ENCODE measurements around the gene MATN4.

MATN4 gene

DNA sequence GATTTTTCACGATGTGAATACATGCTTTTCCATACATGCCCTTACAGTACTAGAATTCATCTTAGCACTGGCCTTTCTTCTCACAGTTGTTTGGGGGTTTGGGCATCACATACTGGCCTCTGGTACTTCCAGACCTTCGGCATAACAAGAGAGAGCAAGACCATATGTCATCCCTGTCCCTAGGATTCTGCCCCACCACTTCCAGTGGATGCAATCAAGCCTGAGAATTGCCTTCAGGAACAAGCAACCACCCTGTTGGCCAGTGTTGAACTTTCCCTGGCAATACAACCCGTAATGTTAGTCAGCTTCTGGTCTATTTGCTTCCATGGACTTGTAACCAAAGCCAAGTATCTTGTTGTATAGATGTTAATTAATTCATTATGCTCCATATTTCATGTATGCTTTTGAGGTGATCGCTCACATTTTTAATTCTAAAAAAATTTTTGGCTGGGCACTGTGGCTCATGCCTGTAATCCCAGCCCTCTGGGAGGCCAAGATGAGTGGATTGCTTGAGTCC, 38.3 kb downstream of the MATN4 start:
- no peaks in the 10 kb centered on the region for H4K20me1 ChIP-seq (ENCODE audit: insufficient read depth)
- H3K9ac ChIP-seq, result no peak overlapping the region
- TF ChIP-seq, protein P1, sequence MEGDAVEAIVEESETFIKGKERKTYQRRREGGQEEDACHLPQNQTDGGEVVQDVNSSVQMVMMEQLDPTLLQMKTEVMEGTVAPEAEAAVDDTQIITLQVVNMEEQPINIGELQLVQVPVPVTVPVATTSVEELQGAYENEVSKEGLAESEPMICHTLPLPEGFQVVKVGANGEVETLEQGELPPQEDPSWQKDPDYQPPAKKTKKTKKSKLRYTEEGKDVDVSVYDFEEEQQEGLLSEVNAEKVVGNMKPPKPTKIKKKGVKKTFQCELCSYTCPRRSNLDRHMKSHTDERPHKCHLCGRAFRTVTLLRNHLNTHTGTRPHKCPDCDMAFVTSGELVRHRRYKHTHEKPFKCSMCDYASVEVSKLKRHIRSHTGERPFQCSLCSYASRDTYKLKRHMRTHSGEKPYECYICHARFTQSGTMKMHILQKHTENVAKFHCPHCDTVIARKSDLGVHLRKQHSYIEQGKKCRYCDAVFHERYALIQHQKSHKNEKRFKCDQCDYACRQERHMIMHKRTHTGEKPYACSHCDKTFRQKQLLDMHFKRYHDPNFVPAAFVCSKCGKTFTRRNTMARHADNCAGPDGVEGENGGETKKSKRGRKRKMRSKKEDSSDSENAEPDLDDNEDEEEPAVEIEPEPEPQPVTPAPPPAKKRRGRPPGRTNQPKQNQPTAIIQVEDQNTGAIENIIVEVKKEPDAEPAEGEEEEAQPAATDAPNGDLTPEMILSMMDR (conservative IDR thresholded peaks at IDR 0.05; ENCODE audit: low read depth, low read length), result no peak
- H3K4me1 ChIP-seq (ENCODE audit: low read depth, poor library complexity, severe bottlenecking), result no peaks in the 10 kb centered on the region
- no peak overlapping the region for H3K4me2 ChIP-seq
- no peak overlapping the region for H2AFZ ChIP-seq (ENCODE audit: low read depth)
- H3K27ac ChIP-seq, result no peak overlapping the region
- no peaks in the 10 kb centered on the region for H3K27me3 ChIP-seq (ENCODE audit: insufficient read depth, low read depth)
- H3K36me3 ChIP-seq (ENCODE audit: insufficient read depth), result no peaks in the 10 kb centered on the region
- H3K4me3 ChIP-seq (IDR thresholded peaks at IDR 0.05; ENCODE audit: insufficient read depth, low read depth, low read length), result no peak overlapping the region
- no peaks in the 10 kb centered on the region for H3K79me2 ChIP-seq (ENCODE audit: insufficient read depth, low read depth)

GRCh38 chr20:45269056-45269455, 39.0 kb downstream of the MATN4 start:
- H3K79me2 ChIP-seq (ENCODE audit: insufficient read depth, low read depth), result no peaks in the 10 kb centered on the region
- H3K36me3 ChIP-seq (ENCODE audit: insufficient read depth), result no peaks in the 10 kb centered on the region
- no peak overlapping the region for H2AFZ ChIP-seq (ENCODE audit: low read depth)
- H3K4me1 ChIP-seq (ENCODE audit: low read depth, poor library complexity, severe bottlenecking), result no peaks in the 10 kb centered on the region
- H3K9ac ChIP-seq, result no peak overlapping the region
- no peak overlapping the region for H3K4me2 ChIP-seq
- no peaks in the 10 kb centered on the region for H3K27me3 ChIP-seq (ENCODE audit: insufficient read depth, low read depth)
- TF ChIP-seq, protein P1 (conservative IDR thresholded peaks at IDR 0.05; ENCODE audit: low read depth, low read length), result no peak
- no peak overlapping the region for H3K4me3 ChIP-seq (IDR thresholded peaks at IDR 0.05; ENCODE audit: insufficient read depth, low read depth, low read length)
- H3K27ac ChIP-seq, result no peak overlapping the region
- H4K20me1 ChIP-seq (ENCODE audit: insufficient read depth), result no peaks in the 10 kb centered on the region

DNA sequence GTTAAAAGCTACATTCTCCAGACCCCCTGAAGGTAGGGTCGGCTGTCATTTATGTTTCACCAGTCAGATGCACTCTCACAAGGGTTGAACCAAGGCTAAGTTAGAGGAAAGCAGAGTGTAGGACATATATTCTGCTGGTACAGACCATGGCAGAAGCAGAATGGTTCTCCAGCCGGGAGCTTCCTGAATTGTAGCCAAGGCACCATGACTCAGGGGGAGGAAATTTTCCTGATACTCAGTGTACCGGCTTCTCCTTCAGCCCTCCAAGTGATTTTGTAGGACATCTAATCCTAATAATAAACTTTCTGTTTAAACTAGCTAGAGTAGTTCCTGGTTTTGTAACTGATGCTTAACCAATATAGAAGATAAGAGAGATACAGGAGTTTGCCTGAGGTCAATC, 39.6 kb downstream of the MATN4 start:
- no peak overlapping the region for H3K4me2 ChIP-seq
- H3K27me3 ChIP-seq (ENCODE audit: insufficient read depth, low read depth), result no peaks in the 10 kb centered on the region
- H2AFZ ChIP-seq (ENCODE audit: low read depth), result no peak overlapping the region
- H3K36me3 ChIP-seq (ENCODE audit: insufficient read depth), result no peaks in the 10 kb centered on the region
- H3K27ac ChIP-seq, result no peak overlapping the region
- no peak overlapping the region for H3K4me3 ChIP-seq (IDR thresholded peaks at IDR 0.05; ENCODE audit: insufficient read depth, low read depth, low read length)
- H3K79me2 ChIP-seq (ENCODE audit: insufficient read depth, low read depth), result no peaks in the 10 kb centered on the region
- H3K9ac ChIP-seq, result no peak overlapping the region
- no peaks in the 10 kb centered on the region for H3K4me1 ChIP-seq (ENCODE audit: low read depth, poor library complexity, severe bottlenecking)
- TF ChIP-seq, protein P1 (conservative IDR thresholded peaks at IDR 0.05; ENCODE audit: low read depth, low read length), result no peak
- H4K20me1 ChIP-seq (ENCODE audit: insufficient read depth), result no peaks in the 10 kb centered on the region

DNA sequence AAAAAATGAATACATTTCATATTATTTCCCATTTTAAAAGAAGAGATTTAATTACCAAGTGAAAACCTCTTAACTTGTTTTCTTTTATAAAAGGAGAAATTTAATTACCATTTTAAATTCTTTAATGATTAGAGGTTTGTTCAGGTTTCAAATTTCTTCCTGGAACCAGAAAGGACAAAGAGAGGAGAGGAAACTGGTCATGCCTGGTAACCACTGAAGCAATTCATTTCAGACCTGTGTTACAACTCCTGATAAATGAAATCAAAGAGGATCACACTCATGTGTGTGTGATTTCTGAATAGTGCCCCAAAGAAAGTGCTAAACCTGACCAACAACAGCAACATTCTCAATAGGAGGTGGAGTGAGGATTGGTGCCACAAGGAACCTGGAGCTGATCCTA, 41.1 kb downstream of the MATN4 start:
- no peak overlapping the region for H3K4me3 ChIP-seq (IDR thresholded peaks at IDR 0.05; ENCODE audit: insufficient read depth, low read depth, low read length)
- no peaks in the 10 kb centered on the region for H3K4me1 ChIP-seq (ENCODE audit: low read depth, poor library complexity, severe bottlenecking)
- TF ChIP-seq, protein P1 (conservative IDR thresholded peaks at IDR 0.05; ENCODE audit: low read depth, low read length), result no peak
- no peaks in the 10 kb centered on the region for H3K36me3 ChIP-seq (ENCODE audit: insufficient read depth)
- H3K4me2 ChIP-seq, result no peak overlapping the region
- no peaks in the 10 kb centered on the region for H3K27me3 ChIP-seq (ENCODE audit: insufficient read depth, low read depth)
- H3K79me2 ChIP-seq (ENCODE audit: insufficient read depth, low read depth), result no peaks in the 10 kb centered on the region
- no peak overlapping the region for H3K27ac ChIP-seq
- H2AFZ ChIP-seq (ENCODE audit: low read depth), result no peak overlapping the region
- no peak overlapping the region for H3K9ac ChIP-seq
- no peaks in the 10 kb centered on the region for H4K20me1 ChIP-seq (ENCODE audit: insufficient read depth)

Data from KMS-11 (cell line).